GM21723 (cell line): ENCODE results near the gene DCAF11.
A peak's percentile ranks its signal among the peaks of the same experiment; 100 is the strongest.

Experiments used
- ATAC-seq: cut with Tn5 transposase; IDR thresholded peaks from one replicate; pipeline ENCODE4 v1.9.1; 2021; ENCODE audit warnings: mild to moderate bottlenecking, moderate library complexity; ENCODE audit not compliant: unreplicated experiment

DCAF11 gene

DNA sequence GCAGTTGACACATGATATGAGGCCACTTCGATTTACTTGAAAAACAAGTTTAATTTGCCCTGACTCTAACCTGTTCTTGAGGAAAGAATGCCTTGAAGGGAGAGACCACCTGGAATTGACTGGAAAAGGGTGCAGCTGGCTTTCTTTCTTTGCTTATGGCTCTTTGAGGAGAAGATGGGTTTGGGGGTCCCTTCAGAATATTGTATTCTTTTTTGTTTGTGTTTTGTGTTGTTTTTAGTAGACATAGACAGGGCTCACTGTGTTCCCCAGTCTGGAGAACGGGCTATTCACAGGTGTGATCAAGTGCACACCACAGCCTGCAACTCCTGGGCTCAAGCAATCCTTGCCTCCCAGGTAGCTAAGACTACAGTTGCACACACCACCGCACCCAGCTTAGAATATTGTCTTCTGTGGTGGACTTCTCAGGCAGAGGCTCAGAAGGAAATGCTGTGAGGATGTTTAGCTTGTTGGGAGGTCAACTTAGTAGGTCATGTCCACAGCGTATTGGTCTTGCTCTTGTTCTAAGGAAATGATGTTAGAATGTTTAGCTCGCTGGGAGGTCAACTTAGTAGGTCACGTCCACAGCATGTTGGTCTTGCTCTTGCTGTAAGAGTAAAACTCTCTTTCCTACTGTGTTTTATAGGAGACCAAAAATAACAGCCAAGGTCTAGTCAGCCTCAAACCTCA is 1.7 kb downstream of the DCAF11 start:
- no peak for ATAC-seq

DNA sequence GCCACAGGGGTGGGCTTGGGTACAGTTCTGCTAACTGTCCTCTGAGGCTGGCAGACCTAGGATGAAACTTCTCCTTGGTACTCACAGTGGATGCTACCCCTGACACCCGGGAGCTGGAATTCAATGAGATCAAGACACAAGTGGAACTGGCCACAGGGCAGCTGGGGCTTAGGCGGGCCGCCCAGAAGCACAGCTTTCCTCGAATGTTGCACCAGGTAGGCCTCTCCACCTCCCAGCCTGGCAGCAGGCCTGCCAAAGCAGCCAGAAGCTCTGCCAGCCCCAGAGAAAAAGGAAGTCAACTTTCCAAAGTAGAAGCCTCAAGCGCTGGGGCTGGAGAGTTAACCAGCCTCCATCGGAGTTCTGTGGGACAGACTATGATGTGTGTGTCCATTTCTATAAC is 2.6 kb downstream of the DCAF11 start:
- ATAC-seq = no peak

DNA sequence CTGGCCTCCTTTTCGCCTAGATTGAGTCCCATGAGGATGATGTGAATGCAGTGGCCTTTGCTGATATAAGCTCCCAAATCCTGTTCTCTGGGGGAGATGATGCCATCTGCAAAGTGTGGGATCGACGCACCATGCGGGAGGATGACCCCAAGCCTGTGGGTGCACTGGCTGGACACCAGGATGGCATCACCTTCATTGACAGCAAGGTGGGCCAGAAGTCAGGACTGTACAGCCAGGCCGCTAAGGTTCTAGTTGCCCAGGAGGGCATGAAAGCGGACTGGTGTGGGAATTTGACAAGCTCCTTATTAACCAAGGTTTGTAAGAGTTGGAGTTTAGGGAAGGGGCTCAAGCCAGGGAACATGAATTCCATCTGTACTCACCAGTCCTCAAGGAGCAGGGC is 5.1 kb downstream of the DCAF11 start:
- no peak for ATAC-seq

DNA sequence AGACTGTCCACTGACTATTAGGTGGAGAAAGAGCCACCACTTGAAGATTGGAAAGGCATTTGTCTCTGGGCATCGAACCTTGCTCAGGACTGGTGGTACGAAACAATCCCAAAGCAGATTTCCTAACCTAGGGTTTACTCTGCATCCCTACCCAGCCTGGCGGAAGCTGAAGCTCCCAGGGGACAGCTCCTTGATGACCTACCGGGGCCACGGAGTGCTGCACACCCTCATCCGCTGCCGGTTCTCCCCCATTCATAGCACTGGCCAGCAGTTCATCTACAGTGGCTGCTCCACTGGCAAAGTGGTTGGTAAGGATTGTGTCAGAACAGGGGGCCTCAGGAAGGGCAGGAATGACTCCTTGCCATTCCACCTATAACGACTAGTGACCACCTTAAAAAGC is 6.6 kb downstream of the DCAF11 start:
- ATAC-seq = no peak

DNA sequence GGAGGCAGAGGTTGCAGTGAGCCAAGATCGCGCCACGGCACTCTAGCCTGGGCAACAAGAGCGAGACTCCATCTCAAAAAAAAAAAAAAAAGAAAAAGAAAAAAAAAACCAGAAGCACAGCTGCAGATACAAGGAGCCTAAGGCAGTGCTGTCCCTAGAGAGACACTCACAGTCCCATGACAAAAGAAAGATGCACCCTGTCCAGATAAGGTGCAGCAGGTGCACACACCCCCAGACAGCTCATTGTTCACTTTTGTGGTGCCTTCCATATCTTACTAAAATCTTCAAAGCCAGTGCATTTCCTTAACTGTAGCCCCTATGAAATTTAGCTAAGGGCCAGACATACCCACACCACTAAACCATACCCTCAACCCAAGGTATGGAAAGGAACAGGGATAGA is 7.8 kb downstream of the DCAF11 start:
- no peak for ATAC-seq

DNA sequence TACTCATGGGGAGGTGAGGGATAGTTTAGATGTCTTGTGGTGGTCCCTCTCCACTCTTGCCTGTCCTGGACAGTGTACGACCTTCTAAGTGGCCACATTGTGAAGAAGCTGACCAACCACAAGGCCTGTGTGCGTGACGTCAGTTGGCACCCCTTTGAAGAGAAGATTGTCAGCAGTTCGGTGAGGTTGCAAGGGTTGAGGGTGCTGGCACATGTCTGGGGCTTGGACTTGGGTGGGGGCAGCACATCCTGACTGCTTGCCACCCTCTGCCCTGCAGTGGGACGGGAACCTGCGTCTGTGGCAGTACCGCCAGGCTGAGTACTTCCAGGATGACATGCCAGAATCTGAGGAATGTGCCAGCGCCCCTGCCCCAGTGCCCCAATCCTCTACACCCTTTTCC is 8.3 kb downstream of the DCAF11 start:
- ATAC-seq = no peak

DNA sequence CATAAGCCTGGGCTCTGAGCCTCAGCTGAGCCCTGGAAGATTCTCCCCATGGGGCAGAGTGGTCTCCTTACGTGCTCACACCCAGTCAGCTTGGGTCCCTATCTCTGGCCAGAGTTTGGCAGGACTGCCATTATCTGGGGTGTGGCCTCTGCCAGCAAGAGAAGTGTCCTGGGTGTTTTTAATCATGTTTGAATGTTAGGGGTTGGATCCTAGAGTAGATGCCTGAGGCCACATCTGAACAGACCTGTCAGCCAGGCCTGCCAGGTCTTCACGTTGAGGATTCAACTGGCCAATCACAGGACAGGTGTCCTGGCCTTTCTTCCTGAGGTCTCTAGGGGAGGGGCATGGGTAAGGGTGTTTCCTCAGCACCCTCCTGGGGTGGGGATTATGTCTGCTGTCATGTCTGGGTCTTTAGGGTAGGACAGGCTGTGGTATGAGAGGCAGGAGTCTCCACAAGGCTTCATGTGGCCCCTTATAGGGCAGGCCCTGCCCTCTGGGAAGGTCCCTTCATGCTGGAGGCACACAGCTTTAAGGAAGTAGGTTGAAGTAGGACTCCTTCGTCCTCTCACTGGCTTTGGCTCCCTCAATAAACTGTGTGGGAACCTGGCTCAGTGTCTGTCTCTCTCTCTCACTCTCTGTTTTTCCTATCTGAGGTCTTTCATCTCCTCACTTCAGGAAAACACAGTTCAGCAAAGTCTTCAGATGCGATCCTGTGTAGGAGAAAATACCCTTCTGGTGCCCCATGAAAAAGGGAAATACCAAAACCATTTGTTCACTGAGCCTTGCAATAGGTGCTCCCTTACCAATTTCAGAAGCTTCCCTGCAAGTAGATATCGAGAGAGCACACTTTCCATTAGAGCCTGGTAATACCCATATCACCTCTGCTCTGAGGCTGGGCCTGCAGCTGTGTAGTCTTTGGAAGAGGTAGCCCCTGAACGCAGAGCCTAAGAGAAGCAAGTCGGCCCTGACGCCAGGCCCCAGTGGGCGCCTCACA is 9.1 kb downstream of the DCAF11 start:
- ATAC-seq = peak; percentile 72

DNA sequence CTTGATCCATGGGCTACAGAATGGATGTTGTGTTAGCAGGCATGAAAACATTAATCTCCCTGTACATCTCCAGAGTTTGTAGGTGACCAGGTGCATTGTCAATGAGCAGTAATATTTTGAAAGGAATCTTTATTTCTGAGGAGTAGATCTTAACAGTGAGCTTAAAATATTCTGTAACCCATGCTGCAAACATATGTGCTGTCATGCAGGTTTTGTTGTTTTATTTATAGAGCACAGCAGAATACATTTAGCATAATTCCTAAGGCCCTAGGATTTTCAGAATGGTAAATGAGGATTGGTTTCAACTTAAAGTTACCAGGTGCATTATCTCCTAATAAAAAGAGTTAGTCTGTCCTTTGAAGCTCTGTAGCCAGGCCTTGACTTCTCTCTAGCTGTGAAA is 12.4 kb downstream of the DCAF11 start:
- no peak for ATAC-seq

DNA sequence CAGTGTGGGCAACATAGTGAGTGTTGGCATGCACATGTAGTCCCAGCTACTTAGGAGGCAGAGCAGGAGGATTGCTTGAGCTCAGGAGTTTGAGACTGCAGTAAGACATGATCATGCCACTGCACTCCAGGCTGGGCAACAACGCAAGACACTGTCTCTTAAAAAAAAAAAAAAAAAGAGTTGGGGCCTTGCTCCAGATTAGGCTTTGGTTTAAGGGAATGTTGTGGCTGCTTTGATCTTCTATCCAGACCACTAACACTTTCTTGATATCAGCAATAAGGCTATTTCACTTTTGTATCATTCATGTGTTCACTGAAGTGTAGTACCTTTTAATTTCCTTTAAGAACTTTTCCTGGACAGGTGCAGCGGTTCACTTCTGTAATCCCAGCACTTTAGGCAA is 13.1 kb downstream of the DCAF11 start:
- no peak for ATAC-seq

DNA sequence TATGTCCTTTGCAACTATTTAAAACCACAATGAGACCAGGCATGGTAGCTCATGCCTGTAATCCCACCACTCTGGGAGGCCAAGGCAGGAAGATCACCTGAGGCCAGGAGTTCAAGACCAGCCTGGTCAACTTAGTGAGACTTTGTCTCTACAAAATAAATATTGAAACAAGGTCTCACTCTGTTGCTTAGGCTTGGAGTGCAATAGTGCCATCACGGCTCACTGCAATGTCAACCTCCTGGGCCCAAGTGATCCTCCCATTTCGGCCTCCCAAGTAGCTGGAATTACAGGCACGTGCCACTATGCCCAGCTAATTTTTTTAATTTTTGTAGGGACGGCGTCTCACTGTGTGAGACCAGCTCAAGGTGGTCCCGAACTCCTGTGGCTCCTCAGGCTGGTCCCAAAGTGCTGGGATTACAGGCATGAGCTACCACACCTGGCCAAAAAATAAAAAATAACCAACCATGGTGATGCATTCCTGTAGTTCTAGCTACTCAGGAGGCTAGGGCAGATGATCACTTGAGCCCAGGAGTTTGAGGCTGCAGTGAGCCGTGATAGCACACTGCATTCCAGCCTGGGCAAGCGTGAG is 14.9 kb downstream of the DCAF11 start:
- ATAC-seq = no peak

DNA sequence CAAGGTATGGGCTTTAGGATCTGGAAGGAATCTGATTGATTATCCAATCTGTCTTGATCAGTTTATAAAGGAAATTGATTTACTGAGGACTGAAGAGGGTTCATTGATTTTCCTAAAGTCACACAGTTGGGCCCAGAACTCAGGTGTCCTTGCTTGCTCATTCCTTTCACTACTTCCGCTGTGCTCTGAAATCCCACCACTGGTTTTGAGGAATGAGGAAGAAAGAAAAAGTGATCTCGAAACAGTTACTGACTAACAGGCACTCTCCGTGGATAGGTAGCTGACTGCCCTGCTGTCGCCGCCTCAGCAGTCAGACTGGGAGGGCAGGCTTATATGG is 15.8 kb downstream of the DCAF11 start, which contains the start of gene FITM1:
TSS of gene FITM1 (plus strand) at position 280 of the 337 bp plus-strand sequence. CDS start 905 bp downstream, outside the sequence.
- ATAC-seq = no peak

DNA sequence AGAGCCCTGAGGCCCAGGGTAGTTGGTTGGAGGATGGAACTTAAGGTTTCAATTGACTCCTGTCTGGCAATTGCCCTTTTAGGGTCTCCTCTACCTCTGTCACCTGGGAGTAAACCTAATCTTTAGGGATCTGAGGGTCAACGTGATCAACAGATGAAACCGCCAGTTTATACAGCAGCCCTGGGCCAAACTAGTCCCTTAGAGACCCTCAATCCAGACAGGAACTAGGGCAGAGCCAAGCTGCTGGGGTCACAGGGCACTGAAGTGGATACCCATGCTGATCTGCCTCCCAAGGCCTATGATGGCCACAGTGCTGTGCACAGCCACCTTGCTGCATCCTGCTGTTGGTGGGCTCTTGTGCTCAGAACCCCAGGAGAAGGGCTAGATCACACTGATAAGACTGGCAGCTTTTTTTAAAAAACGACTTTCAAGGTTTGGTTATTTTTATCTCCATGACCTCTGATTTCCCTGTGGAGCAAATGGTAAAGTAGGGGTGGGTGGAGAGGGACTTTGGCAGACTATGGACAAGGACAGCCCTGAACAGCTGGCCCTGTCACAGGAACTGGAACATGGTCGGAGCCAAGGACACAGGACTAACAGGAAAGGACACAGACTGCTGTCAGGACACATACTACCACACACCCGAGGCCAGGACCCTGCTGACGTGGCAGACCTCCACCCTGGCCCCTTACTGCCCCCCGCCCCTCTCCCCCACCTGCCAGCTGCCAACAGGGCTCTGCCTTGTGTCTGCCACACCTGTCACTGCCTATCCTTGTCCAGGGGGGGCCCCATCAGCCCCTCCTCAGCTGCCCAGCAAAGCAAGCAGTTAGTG is 16.4 kb downstream of the DCAF11 start:
- no peak for ATAC-seq

DNA sequence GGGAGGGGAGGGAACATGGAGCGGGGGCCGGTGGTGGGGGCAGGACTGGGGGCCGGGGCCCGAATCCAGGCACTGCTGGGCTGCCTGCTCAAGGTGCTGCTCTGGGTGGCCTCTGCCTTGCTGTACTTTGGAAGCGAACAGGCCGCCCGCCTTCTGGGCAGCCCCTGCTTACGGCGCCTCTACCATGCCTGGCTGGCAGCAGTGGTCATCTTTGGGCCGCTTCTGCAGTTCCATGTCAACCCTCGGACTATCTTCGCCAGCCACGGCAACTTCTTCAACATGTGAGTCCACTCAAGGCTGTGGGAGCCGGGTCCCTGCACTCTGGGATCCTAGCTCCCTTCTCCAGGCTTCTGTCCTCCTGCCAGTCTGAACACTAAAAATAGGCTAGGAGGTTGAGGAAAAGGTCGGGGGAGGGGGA is 17.0 kb downstream of the DCAF11 start:
- no peak for ATAC-seq

DNA sequence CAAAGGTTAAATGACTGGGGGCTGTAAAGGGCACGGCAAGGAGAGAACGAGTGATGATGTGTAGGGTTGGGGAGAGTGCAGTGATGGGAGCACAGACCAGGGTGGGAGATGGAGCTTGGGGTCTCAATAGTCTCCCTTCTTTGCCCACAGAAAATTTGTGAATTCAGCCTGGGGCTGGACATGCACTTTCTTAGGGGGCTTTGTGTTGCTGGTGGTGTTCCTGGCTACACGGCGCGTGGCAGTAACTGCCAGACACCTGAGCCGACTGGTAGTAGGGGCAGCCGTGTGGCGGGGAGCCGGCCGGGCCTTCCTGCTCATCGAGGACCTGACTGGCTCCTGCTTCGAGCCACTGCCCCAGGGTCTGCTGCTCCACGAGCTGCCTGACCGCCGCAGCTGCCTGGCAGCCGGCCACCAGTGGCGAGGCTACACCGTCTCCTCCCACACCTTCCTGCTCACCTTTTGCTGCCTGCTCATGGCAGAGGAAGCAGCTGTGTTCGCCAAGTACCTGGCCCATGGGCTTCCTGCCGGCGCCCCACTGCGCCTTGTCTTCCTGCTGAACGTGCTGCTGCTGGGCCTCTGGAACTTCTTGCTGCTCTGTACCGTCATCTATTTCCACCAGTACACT is 17.6 kb downstream of the DCAF11 start:
- ATAC-seq = no peak

DNA sequence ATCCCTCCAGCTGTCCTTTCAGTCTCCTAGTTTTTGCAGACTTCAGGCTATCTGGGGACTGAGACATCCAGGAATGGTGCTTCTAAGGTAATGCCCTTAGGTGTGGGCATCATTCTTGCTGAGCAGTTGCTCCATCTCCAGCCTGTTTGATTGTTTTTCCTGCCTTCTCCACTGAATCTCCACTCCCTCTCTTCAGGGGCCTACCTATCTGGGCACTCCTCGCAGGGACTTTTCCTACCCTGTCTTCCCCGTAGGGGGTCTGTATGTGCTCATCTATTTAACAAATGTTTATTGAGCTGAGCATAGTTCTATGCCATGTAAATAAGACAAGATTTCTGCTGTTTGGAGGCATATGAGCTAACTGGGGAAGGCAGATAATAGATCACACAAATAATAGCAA is 18.4 kb downstream of the DCAF11 start:
- no peak for ATAC-seq

DNA sequence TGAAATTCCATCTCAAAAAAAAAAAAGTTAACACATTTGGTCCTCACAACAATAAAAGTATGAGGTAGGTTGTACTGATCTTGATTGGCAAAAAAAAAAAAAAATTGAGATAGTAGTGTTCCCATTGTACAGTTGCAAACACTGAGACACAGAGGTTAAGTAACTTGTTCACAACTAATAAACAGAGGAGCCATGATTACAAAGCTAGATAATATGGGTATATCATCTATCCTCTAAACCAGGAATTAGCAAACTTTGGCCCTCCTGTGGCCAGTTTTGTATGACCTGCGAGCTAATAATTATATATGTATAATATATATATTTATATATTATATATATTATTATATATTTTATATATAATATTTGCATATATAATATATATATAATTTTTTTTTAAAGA is 19.2 kb downstream of the DCAF11 start:
- ATAC-seq = no peak

DNA sequence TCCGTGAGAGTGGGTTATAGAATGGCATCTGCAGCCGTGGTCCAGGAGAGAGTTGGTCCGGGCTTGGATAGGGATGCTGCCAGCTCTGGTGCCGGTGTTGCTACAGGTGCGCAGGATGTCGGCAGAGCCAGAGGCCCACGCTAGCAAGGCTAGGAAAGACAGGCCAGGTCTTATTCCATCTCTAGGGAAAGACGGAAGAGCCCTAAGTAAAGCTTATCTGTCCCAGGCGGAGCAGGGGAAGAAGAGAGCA is 20.9 kb downstream of the DCAF11 start:
- ATAC-seq = peak; percentile 11

DNA sequence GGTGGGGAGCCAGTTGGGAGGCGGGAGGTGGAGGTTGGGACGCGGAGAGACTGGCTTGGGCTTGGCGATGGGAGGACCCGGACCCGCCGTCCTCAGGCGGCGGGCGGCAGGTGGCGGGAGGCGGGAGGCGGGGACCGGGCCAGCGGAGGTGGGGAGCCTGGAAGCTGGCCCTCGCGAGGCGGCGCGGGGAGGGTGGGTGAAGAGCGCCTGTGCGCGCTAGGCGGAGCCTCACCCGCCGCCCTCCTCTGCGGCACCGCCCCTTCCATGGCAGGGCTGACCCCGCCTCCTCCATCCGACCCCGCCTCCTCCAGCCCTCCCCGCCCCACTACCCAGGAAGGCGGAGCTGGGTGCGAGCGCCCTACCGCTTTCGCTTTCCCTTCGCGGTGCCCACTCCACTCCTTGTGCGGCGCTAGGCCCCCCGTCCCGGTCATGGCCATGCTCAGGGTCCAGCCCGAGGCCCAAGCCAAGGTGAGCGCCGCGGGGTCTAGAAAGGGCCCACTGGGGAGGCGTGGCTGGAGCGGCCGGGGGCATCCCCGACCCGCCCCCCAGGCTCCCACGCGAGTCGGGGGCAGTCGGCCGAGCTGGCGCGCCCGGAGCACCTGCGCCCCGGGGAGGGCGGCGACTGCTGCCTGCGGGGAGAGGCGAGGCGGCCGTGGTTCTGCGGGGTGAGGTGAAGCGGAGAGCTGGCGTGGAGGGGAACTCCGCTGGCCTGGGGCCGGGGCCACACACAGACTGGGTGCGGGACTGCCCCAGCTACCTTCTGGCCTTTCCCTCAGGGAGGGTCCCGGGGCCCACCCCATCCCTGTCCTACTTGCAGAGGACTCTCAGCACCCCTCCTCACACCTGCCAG is 21.5 kb downstream of the DCAF11 start, which contains the start of gene PSME1:
TSS of gene PSME1 (plus strand) at position 361 of the 850 bp plus-strand sequence. CDS start at position 430, 69 bp downstream.
- peak; percentile 76 for ATAC-seq

DNA sequence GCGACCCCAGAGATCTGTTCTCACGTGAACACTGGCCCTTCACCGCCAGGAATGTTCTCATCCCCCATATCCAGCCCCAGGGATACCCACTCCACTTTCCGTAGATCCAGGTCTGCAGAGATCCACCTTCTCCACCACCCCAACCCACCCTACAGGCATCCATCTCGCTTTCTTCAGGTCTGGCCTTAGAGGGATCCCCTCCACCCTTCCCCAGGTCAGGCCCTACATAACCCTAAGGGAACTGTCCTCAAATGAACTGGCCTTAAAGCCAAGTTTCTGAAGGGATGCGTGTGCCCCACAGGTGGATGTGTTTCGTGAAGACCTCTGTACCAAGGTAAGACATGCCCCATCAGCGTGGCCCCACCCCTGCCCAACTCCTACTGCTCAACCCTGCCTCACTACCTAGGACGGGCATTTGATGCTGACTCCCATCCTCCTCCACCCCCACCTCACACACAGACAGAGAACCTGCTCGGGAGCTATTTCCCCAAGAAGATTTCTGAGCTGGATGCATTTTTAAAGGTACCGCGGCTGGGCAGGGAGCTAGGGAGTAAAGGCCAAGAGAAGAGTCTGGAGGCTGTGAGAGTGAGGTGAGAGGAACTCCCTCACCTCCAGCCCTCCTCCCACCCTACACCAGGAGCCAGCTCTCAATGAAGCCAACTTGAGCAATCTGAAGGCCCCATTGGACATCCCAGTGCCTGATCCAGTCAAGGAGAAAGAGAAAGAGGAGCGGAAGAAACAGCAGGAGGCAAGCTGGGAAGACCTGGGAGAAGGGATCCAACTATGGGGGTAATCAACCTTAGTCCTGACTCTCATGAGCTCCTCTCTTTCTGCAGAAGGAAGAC is 22.3 kb downstream of the DCAF11 start:
- ATAC-seq = no peak
